ENCODE measurements around the gene TRERF1.
"Not testable (repeated sequence)": the region's sequence is repeated elsewhere in the genome, so short reads cannot be mapped to it uniquely, and the experiment has no call there.

The TRERF1 gene, protein sequence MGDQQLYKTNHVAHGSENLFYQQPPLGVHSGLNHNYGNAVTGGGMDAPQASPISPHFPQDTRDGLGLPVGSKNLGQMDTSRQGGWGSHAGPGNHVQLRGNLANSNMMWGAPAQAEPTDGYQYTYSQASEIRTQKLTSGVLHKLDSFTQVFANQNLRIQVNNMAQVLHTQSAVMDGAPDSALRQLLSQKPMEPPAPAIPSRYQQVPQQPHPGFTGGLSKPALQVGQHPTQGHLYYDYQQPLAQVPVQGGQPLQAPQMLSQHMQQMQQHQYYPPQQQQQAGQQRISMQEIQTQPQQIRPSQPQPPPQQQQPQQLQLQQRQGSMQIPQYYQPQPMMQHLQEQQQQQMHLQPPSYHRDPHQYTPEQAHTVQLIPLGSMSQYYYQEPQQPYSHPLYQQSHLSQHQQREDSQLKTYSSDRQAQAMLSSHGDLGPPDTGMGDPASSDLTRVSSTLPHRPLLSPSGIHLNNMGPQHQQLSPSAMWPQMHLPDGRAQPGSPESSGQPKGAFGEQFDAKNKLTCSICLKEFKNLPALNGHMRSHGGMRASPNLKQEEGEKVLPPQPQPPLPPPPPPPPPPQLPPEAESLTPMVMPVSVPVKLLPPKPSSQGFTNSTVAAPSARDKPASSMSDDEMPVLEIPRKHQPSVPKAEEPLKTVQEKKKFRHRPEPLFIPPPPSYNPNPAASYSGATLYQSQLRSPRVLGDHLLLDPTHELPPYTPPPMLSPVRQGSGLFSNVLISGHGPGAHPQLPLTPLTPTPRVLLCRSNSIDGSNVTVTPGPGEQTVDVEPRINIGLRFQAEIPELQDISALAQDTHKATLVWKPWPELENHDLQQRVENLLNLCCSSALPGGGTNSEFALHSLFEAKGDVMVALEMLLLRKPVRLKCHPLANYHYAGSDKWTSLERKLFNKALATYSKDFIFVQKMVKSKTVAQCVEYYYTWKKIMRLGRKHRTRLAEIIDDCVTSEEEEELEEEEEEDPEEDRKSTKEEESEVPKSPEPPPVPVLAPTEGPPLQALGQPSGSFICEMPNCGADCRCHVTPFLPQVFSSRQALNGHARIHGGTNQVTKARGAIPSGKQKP (N-terminal part only)

GRCh38 chr6:42451333-42452170 is at the start of gene TRERF1:
Gene TRERF1, minus strand, starts transcription at chr6:42451926. Its CDS starts 182,336 bp downstream, at chr6:42269590.
- peak; percentile 51 to 74 for DNase-seq

- peak; percentile 15 to 26 for DNase-seq
Measured at GRCh38 chr6:42498473-42499128, 46.9 kb upstream of the TRERF1 start.

GRCh38 chr6:42493914-42494539 is 42.3 kb upstream of the TRERF1 start:
- DNase-seq = no peak

GRCh38 chr6:42488129-42488528 is 36.4 kb upstream of the TRERF1 start:
- DNase-seq = no peak

GRCh38 chr6:42484261-42484660 is 32.5 kb upstream of the TRERF1 start:
- no peak for DNase-seq

DNA sequence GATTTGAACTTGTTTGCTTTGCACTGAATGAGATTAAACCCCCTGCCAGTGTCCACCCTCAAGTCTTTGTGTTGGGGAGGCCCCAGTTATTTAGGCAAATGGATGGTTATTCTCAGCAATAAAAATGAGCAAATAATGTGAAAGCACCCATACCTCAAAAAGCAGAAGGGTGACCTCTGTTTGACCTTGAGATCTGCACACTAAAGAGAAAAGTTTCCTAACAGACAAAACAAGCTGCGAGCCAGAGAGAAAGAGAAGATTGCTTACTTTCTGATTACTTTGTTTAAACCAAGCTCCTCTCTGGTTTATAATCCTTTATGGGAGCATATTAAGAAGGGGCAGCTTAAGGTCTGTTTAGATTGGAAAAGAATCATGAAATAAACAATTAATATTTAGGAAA is 30.4 kb upstream of the TRERF1 start:
- DNase-seq = no peak

DNA sequence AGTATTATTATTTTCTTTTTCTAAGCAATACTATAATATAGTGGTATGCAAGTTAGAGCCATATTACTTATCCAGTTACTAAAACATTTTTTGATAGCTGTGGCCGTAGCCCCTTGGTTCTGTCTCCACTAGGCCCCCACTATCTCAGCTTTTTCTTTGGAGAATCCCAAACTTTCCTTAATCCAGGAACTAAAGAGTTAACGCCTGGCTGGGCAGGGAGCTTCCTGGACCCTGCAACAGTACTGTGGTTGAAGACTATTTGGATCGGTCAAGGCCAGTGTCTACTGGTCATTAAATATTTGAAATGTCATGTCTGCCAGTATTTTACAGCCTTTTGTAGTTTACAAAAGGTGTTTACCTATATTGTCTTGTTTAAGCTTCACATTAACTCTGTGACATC is 20.0 kb upstream of the TRERF1 start:
- no peak for DNase-seq

DNA sequence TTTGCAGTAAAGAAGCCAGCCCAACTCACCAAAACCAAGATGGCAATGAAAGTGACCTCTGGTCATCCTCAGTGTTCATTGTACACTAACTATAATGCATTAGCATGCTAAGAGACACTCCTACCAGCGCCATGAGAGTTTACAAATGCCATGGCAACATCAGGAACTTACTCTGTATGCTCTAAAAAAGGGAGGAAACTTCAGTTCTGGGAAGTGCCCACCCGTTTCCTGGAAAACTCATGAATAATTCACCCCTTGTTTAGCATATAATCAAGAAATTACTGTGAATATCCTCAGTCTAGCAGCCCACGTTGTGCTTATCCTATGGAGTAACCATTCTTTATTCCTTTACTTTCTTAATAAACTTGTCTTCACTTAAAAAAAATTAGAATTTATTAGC is 19.4 kb upstream of the TRERF1 start:
- DNase-seq = no peak

DNA sequence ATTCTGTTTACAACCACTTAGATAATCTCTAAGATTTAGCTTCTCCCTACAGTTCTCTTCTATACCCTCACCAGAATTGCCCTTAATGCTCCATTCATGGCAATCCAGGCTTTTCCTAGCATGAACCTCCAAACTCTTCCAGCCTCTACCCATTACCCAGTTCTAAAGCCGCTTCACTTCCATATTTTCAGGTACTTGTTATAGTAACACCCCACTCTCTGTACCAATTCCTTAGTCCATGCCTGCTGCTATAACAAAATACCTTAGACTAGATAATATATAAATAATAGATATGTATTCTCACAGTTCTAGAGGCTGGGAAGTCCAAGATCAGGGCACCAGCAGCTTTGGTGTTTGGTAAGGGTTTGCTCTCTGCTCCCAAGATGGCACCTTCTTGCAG is 16.5 kb upstream of the TRERF1 start:
- DNase-seq = no peak

DNA sequence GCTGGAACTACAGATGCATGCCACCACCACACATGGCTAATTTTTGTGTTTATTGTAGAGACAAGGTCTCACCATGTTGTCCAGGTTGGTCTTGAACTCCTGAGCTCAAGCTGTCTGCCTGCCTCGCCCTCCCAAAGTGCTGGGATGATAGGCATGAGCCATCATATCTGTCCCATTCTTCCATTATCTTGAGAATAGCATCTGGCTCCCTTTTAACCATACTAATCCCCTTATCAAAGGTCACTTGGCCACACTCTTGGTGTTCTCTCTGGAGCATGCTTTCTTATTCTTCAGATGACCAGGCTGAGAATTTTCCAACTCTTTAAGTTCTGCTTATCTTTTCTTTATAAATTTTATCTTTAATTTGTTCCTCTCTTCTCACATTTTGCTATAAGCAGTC is 15.9 kb upstream of the TRERF1 start:
- no peak for DNase-seq

- not testable (repeated sequence) for DNase-seq
Measured at GRCh38 chr6:42466470-42466869, 14.7 kb upstream of the TRERF1 start.

DNA sequence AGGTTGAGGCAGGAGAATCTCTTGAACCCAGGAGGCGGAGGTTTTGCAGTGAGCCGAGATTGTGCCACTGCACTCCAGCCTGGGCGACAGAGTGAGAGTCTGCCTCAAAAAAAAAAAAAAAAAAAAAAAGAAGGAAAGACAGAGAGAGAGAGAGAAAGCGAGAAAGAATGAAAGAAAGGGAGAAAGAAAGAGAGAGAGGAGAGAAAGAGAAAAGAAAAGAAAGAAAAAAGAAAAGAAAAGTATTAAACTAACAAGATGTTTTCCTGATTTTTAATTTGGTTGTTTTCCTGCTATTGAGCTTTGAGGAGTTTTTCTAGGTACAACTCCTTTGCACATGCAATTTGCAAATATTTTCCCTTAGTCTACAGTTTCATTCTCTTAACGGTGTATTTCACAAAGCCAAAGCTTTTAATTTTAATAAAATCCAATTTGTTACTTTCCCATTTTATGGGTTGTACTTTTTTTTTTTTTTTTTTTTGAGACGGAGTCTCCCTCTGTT is 10.8 kb upstream of the TRERF1 start:
- no peak for DNase-seq

DNA sequence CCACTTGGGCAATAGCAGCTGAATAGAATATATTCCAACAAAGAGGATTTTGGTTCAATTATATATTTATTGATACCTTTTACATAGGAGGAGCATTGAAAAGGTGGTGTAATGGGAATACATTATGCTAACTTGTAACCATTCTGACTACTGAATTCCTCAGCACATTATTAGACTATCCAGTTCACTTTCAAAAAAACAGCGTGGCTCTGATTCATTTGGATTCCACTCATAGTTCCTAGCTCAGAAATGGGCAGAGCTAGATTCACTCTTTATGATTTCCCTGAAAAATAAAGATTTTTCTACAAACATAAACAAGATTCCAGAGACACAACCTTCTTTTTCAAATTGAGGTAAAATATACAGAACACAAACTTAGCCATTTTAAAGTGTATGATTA is 9.2 kb upstream of the TRERF1 start:
- no peak for DNase-seq

DNA sequence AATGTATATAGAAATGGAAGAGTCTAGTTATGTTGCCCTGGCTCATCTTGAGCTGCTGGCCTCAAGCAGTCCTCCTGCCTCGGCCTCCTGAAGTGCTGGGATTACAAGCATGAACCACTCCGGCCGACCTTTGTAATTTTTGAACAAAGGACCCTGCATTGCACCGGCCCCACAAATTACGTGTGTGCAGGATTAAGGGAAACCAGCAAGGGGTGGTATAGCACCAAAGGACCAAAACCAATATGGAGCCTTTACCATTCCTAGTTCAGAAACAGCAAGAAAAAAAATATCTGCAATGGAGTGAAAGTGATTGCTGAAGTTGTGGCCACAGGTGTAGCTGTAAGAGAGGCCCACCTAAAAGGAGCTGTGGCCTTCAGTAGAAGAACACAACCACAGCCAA is 8.2 kb upstream of the TRERF1 start:
- no peak for DNase-seq

DNA sequence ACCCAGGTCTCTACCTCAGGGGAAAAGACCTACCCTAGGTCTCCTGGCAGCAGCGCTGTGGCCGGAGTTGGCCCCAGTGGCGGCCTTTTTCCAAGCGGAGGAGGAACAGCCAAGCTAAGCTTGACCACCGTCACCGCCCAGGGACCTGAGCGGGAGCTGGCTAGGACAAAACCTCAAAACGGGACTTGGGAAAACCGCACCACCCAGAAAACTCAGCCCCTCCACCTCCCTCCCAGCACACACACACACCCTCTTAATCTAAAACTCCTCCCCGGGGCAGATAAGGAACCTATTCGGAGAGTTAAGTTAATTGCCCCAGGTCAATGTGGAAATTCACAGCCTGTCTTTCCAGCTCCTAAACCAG is 2.7 kb upstream of the TRERF1 start:
- no peak for DNase-seq

DNA sequence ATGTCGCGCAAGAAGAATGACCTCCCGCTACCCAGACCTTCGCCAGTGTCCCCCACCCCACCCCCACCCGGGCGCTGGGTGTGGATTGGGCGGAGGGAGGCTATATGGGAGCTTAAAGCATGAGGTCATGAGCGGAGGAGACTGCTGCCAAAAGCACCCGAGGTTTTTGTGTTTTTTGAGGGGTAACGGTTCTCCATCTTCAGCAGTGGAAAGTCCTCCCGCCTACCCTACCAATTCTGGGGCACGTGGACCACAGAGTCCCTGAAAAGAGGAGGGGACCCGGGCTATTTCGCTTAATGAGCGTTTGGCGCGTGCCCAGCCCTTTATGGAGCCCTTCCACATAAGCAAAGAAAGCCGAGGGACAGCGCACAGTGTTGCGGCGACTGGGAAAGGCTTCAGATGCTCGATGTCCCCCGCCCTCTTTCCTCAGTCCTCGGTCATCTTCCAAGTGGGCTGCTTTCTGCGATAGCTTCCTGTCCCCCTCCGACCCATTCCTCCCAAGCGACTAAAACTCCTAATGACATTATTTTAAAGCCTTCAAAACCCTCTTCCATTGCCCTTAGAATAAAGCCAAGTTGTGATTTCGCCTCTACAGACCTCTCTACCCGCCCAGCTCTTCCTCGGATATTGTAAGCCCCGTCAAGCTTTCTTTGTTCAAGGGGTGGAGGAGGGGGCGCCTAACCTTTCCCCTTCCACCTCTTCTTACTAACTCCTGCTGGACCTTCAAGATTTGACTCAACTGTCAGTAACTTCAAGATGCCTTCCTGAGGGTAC is 2.1 kb upstream of the TRERF1 start:
- no peak for DNase-seq

DNA sequence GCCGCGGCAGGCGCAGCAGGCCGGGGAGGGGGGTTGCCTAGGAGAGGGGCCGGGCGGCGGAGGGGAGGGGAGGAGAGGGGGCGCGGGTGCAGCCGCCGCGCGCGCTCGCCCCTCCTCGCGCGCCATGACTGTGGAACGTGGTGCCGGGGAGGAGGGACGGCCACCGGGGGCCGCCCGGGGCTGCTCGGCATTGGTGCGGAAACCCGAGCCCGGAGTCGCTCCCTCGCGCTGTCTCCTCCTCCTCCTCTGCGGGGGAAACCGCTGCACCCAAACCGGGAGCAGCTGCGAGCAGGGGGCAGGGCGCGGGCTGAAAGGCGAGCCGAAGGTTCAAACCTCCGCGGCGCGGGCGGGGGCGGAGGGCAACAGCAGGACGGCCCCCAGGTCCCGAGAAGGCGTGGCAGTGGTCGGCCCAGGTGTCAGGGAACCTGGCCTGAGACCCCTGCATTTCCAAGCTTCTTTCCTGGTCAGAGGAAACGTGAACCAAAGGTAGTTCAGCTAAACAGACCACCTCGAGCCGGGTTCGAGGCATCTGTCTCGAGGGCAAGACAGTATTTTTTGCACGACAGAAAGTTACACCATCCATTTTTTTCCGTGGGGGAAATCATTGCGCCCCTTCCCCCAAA is 1.4 kb upstream of the TRERF1 start:
- peak; percentile 73 to 81 for DNase-seq

DNA sequence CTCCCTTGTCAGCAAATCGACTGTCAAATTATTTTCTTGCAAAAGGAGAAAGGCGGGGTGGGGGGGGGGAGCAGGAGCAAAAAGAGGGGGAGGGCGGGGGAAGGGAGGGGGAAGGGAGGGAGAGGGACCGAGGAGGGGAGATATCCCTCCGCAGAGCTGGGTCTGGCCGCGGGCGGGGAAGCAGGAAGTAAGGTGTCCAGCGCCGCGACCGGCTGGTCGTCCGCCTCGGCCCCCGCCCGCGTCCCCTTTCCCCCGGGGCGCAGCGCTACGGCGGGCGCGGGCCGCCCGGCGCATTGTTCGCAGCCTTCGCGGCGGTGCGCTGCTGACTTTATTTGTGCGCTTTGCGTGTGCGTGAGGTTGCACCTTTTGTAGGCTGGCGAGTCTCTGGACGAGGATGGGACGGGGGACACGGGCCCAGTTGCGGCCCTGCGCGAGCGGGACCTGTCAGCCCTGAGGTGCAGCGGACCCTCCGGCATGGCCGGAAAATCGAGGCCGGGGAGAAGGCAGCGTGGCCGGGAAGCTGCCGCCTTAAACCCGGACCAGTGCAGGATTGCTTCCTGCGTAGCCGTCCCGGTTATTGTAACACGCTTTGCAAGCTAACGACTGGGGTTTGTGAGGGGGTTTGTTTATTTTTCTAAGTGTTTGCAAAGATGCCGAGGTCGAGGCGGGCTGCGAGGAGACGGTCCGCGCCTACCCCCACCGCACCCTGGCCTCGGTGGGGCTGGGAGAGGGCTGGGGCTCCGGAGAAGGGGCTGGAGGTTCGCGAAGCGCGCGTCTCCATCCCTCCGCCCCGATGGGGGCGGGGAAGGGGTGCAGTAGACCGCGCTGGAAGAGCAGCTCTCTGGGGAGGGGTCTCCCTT is 675 bp upstream of the TRERF1 start:
- peak; percentile 73 to 79 for DNase-seq
